Heart right ventricle (tissue), 16 donors: ENCODE measurements around the gene CALHM5. TPM values are rescaled to one million over a fixed set of nuclear protein-coding genes. Genes with fewer than 3 reads are reported as not detected.

Source experiments
- ATAC-seq, 8 donors: fragments of 200-7000 bp; cut with Tn5 transposase; one replicate each; pipeline ENCODE4 v1.9.1; 2020; ENCODE audit warnings: mild to moderate bottlenecking in 8 of 8, moderate library complexity in 8 of 8, moderate number of reproducible peaks in 1 of 8
- DNase-seq, 2 donors: peaks; one replicate each; pipeline ENCODE4 v3.0.0-alpha.2; 2020
- H3K27ac ChIP-seq, 10 donors: fragments of 200-600 bp; sonication (generic) in 2 of 10; one replicate each; pipeline versions ENCODE4 v1.5.0 to v1.8.0; 2020 to 2022; ENCODE audit warnings: mild to moderate bottlenecking in 3 of 10
- H3K27me3 ChIP-seq, 7 donors: fragments of 200-600 bp; one replicate each; pipeline ENCODE4 v1.8.0; 2021 to 2022; ENCODE audit warnings: mild to moderate bottlenecking in 2 of 7
- H3K36me3 ChIP-seq, 9 donors: fragments of 200-600 bp; sonication (generic) in 1 of 9; one replicate each; pipeline versions ENCODE4 v1.5.0 to v1.8.0; 2020 to 2022; ENCODE audit warnings: mild to moderate bottlenecking in 2 of 9
- H3K4me1 ChIP-seq, 9 donors: fragments of 200-600 bp; sonication (generic) in 1 of 9; one replicate each; pipeline versions ENCODE4 v1.5.0 to v1.8.0; 2020 to 2022; ENCODE audit warnings: mild to moderate bottlenecking in 4 of 9
- H3K4me3 ChIP-seq, 10 donors: fragments of 200-600 bp; sonication (generic) in 2 of 10; one replicate each; pipeline versions ENCODE4 v1.5.0 to v1.8.0; 2020 to 2022; ENCODE audit warnings: mild to moderate bottlenecking in 7 of 10, moderate library complexity in 2 of 10
- H3K9me3 ChIP-seq, 11 donors: fragments of 200-600 bp in 10 of 11; sonication (generic) in 2 of 11; one replicate each; pipeline versions ENCODE4 v1.5.0 to v1.8.0; 2013 to 2022; ENCODE audit warnings: mild to moderate bottlenecking in 2 of 11, control low read depth in 1 of 11, moderate library complexity in 1 of 11
- WGBS, 2 donors: extraction: QIAGEN DNeasy Blood & Tissue Kit; methylation state at CpG; one replicate each; pipeline ENCODE4 v1.1.7; 2013; ENCODE audit warnings: inconsistent platforms in 1 of 2; 5-methylcytosine and 5-hydroxymethylcytosine counted together
- intact Hi-C, 10 donors: fragments of 100-400 bp; cut with DNase I; formaldehyde crosslinking; loops; one replicate each; pipeline versions ENCODE4 v1.11.1 to v1.14.2; 2022
- polyA plus RNA-seq, 2 donors: library from polyadenylated mRNA; stranded (reverse); fragments of 200-250 nt; gene quantifications; one replicate each; pipeline ENCODE4 v1.2.3, GENCODE V29; 2013
- total RNA-seq, 10 donors: library from RNA; stranded (reverse); fragmentation: NEBNext Ultra II Directional in 3 of 10; extraction: Animal tissue kit (Norgen Biotek cat#: 25700) in 3 of 10; gene quantifications; one replicate each; pipeline versions ENCODE4 v1.2.1 to v1.2.4, GENCODE V29; 2021 to 2023
- TF ChIP-seq, protein P1 (sequence below), 9 donors: fragments of 200-600 bp; sonication (generic) in 2 of 9; IDR thresholded peaks; one replicate each; pipeline versions ENCODE4 v1.5.0 to v1.8.0; 2021 to 2022; ENCODE audit warnings: antibody characterized with exemption in 9 of 9, mild to moderate bottlenecking in 5 of 9, moderate library complexity in 1 of 9
- donor health status: Arrhythmogenic right ventricular cardiomyopathy.
- donor health status: ischemic (EF 13 %, LVEDD 7.1; RV severe dilation, severe dysfunction).
- donor health status: healthy with polysubstance abuse.
- donor health status: DM: no; HTN: yes; CAD: no.
- donor health status: DM: no; HTN: no; CAD: no.
- donor health status: ischemic (EF 25% LVEDD 6.9; RV normal size, moderate dysfunction).
- donor health status: ischemic (EF 25% LVEDD 5.7; RV mildly dilated, moderate dysfunction).
- donor health status: healthy.
- donor health status: DM: yes; HTN: yes; CAD: no.
- donor health status: Ischemic cardiomyopathy.
- donor health status: ischemic (EF 35%, LVEDD 5.7; RV mildly dilated, moderate dysfunction).
- donor health status: nonischemic (EF 11% LVEDD 7.7; RV severe dilation, severe dysfunction).
- donor health status: DM: yes; HTN: yes; CAD: no.
- donor health status: PGD.
- donor health status: ischemic (EF 29% LVEDD 5.4; RV normal size, mild dysfunction).
- donor health status: nonischemic (EF 23%, LVEDD 6.1; RV moderate dilation, normal function).

The CALHM5 gene
- total and polyA plus RNA-seq, 12 donors: 1.1 to 2.8 (median 1.4) TPM

DNA sequence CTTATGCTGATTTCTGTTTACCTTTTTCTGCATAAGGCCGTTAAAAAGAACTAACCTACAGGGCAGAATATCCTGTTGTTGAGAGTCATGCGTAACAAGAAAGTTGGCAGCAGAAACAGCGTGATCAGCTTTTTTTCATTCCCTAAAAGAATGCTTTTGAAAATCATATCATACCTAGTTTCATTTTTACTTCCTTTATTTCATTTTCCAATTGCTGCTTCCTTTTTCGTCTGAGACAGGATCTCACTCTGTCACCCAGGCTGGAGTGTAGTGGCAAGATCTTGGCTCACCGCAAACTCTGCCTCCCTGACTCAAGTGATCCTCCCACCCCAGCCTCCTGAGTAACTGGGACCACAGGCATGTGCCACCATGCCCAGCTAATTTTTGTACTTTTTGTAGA lies 46.2 kb upstream of the CALHM5 start:
- no peaks in the 10 kb centered on the region for H3K9me3 ChIP-seq
- H3K27ac ChIP-seq: peak overlapping the region in 1 of 10 donors; percentile 90
- H3K4me1 ChIP-seq: peaks cover 0 to 42% (median 5%) of the 10 kb centered on the region in 9 donors
- intact Hi-C loops: no loop called here
- peak in 2 of 8 donors; percentile 14 to 20 for ATAC-seq
- no peak for DNase-seq
- no peak overlapping the region for H3K4me3 ChIP-seq
- H3K27me3 ChIP-seq: peaks cover 0 to 22% (median 10%) of the 10 kb centered on the region in 7 donors
- no peaks in the 10 kb centered on the region for H3K36me3 ChIP-seq
- TF ChIP-seq, protein P1, sequence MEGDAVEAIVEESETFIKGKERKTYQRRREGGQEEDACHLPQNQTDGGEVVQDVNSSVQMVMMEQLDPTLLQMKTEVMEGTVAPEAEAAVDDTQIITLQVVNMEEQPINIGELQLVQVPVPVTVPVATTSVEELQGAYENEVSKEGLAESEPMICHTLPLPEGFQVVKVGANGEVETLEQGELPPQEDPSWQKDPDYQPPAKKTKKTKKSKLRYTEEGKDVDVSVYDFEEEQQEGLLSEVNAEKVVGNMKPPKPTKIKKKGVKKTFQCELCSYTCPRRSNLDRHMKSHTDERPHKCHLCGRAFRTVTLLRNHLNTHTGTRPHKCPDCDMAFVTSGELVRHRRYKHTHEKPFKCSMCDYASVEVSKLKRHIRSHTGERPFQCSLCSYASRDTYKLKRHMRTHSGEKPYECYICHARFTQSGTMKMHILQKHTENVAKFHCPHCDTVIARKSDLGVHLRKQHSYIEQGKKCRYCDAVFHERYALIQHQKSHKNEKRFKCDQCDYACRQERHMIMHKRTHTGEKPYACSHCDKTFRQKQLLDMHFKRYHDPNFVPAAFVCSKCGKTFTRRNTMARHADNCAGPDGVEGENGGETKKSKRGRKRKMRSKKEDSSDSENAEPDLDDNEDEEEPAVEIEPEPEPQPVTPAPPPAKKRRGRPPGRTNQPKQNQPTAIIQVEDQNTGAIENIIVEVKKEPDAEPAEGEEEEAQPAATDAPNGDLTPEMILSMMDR (IDR thresholded peaks at IDR 0.05): no peak
- 68 to 76% methylated on average over 5 of the region's 5 CpGs for WGBS, 2 donors

DNA sequence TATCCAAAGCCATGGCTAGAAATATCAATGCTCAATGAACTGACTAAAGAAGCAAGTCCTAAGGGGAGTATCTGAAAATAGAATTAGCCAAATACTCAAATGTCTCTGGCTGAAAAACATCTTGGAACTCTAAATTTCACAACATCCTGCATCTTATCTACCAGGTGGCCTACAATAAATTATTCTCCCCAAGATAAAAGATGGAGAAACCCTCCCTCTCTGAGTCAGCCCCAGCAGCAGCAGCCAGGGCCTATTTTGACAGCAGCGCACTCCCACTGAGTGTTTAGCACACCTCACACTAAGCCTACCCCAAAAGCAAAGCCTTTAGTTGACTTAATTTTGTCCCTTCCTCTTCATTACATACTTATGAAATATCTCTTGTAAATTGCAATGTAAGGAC lies 44.3 kb upstream of the CALHM5 start:
- 96 to 97% methylated on average over 1 of the region's 1 CpG for WGBS, 2 donors
- Histone ChIP-seq H3K9me3 (no peaks in the 10 kb centered on the region), H3K36me3 (no peaks in the 10 kb centered on the region), H3K27me3 (peaks cover 0 to 19% (median 10%) of the 10 kb centered on the region in 7 donors), H3K27ac (no peak overlapping the region), H3K4me1 (peaks cover 0 to 36% (median 5%) of the 10 kb centered on the region in 9 donors), H3K4me3 (no peak overlapping the region)
- intact Hi-C loops: no loop called here
- TF ChIP-seq, protein P1 (IDR thresholded peaks at IDR 0.05): no peak
- ATAC-seq (no peak), DNase-seq (no peak)

DNA sequence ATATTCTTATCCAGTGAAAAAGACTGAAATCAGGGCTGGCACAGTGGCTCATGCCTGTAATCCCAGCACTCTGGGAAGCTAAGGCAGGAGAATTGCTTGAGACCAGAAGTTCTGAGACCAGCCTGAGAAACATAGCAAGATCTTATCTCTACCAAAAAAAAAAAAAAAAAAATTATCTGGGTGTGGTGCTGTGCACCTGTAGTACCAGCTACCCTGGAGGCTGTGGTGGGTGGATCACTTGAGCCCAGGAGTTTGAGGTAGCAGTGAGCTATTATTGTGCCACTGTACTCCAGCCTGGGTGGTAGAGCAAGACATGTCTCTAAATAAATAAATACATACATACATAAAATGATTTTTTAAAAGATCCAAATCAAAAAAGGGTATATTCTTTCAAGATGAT lies 43.9 kb upstream of the CALHM5 start:
- no peaks in the 10 kb centered on the region for H3K36me3 ChIP-seq
- ATAC-seq: no peak
- no peaks in the 10 kb centered on the region for H3K9me3 ChIP-seq
- H3K4me3 ChIP-seq: no peak overlapping the region
- intact Hi-C loops: no loop called here
- H3K27ac ChIP-seq: no peak overlapping the region
- H3K27me3 ChIP-seq: peaks cover 0 to 15% (median 9%) of the 10 kb centered on the region in 7 donors
- no peak for DNase-seq
- TF ChIP-seq, protein P1 (IDR thresholded peaks at IDR 0.05): no peak
- peaks cover 0 to 33% (median under 1%) of the 10 kb centered on the region in 9 donors for H3K4me1 ChIP-seq

DNA sequence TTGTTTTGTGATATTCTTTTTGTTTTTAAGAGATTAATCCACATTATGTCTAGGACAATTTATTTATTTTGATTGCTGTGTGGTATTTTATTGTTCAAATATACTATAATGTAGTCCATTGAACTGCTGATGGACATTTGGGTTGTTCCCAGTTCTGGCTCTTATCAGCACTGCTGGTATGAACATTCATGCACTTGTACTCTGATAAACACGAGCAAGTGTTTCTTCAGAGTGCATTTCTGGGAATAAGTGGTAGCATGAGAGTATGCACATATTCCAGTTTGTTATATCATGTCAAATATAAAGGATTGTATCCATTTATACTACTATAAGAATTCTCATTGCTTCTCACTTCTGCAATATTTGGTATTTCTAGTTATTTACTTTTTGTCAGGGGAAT lies 43.1 kb upstream of the CALHM5 start:
- Histone ChIP-seq H3K4me3 (no peak overlapping the region), H3K27me3 (peaks cover 0 to 7% (median 1%) of the 10 kb centered on the region in 7 donors), H3K4me1 (peaks cover 0 to 25% (median 0%) of the 10 kb centered on the region in 9 donors), H3K36me3 (no peaks in the 10 kb centered on the region), H3K27ac (no peak overlapping the region), H3K9me3 (no peaks in the 10 kb centered on the region)
- TF ChIP-seq, protein P1 (IDR thresholded peaks at IDR 0.05): no peak
- intact Hi-C loops: no loop called here
- whole genome bisulfite sequencing, 2 donors: 30 to 34% methylated on average over 1 of the region's 1 CpG
- ATAC-seq (peak in 1 of 8 donors; percentile 81), DNase-seq (no peak)
